HEK293T (cell line): ENCODE data around the gene DIAPH3.

Source experiments
- CTCF ChIA-PET: fragments of 350-600 bp; formaldehyde crosslinking; extraction: SDS; loops from one replicate; lab custom pipeline; 2021; ENCODE audit warnings: antibody characterized with exemption, inconsistent platforms; lab: Yijun Ruan, JAX
- POLR2A ChIA-PET: fragments of 350-600 bp; formaldehyde crosslinking; extraction: SDS; loops from one replicate; lab custom pipeline; 2020; ENCODE audit warnings: antibody characterized with exemption, inconsistent platforms; lab: Yijun Ruan, JAX
- DNase-seq: peaks from one replicate; pipeline ENCODE4 v3.0.0; 2012; ENCODE audit warnings: mixed read lengths; ENCODE audit errors: extremely low spot score
- ARNT ChIP-seq: fragments of 450-650 bp; IDR thresholded peaks from 2 replicates; pipeline ENCODE4 v1.6.1; 2017; ENCODE audit warnings: mild to moderate bottlenecking
- BHLHE40 ChIP-seq: fragments of 450-650 bp; IDR thresholded peaks from 2 replicates; pipeline ENCODE4 v1.6.1; 2016; ENCODE audit warnings: mild to moderate bottlenecking, moderate library complexity, borderline replicate concordance
- CTBP1 ChIP-seq: fragments of 450-650 bp; IDR thresholded peaks from 2 replicates; pipeline ENCODE4 v1.6.1; 2016; ENCODE audit warnings: borderline replicate concordance
- ELF4 ChIP-seq: fragments of 450-650 bp; IDR thresholded peaks from 2 replicates; pipeline ENCODE4 v1.6.1; 2017; ENCODE audit warnings: antibody characterized with exemption
- FOXA1 ChIP-seq: fragments of 450-650 bp; IDR thresholded peaks from 2 replicates; pipeline ENCODE4 v1.6.1; 2016; ENCODE audit warnings: mild to moderate bottlenecking
- FOXK2 ChIP-seq: fragments of 450-650 bp; IDR thresholded peaks from 2 replicates; pipeline ENCODE4 v1.6.1; 2016; ENCODE audit warnings: mild to moderate bottlenecking
- FOXM1 ChIP-seq: fragments of 450-650 bp; IDR thresholded peaks from 2 replicates; pipeline ENCODE4 v1.6.1; 2017; ENCODE audit warnings: mild to moderate bottlenecking, borderline replicate concordance
- HDGF ChIP-seq: fragments of 450-650 bp; IDR thresholded peaks from 2 replicates; pipeline ENCODE4 v1.6.1; 2017; ENCODE audit warnings: antibody characterized with exemption, borderline replicate concordance
- L3MBTL2 ChIP-seq: fragments of 450-650 bp; conservative IDR thresholded peaks from 2 replicates; pipeline ENCODE4 v1.6.1; 2016; ENCODE audit warnings: mild to moderate bottlenecking
- LEF1 ChIP-seq: fragments of 450-650 bp; IDR thresholded peaks from 2 replicates; pipeline ENCODE4 v1.6.1; 2017; ENCODE audit warnings: mild to moderate bottlenecking, borderline replicate concordance
- NFRKB ChIP-seq: fragments of 450-650 bp; IDR thresholded peaks from 2 replicates; pipeline ENCODE4 v1.6.1; 2016; ENCODE audit warnings: mild to moderate bottlenecking, moderate library complexity
- PKNOX1 ChIP-seq: fragments of 450-650 bp; IDR thresholded peaks from 2 replicates; pipeline ENCODE4 v1.6.1; 2016
- SP1 ChIP-seq: fragments of 450-650 bp; IDR thresholded peaks from 2 replicates; pipeline ENCODE4 v1.6.1; 2017
- SUZ12 ChIP-seq: fragments of 450-650 bp; IDR thresholded peaks from 2 replicates; pipeline ENCODE4 v1.6.1; 2016; ENCODE audit warnings: mild to moderate bottlenecking
- TARDBP ChIP-seq: fragments of 450-650 bp; IDR thresholded peaks from 2 replicates; pipeline ENCODE4 v1.6.1; 2016
- ZNF384 ChIP-seq: fragments of 450-650 bp; IDR thresholded peaks from 2 replicates; pipeline ENCODE4 v1.6.1; 2016

Gene DIAPH3

DNA sequence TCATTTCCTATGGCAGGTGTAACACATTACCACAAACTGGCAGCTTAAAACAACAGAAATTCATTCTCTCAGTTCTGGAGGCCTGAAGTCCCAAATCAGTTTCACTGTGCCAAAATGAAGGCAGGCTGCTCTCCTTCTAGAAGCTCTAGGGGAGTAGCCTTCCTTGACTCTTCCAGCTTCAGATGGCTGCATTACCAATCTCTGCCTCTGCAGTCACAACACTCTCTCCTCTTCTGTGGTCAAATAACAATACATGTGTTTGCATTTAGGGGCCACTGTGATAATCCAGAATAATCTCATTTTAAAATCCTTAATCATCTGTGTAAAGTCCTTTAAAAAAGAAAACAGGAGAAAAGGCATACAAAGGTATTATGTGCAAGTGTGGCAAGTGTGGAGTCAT lies 7.8 kb downstream of the DIAPH3 start:
- ChIA-PET CTCF (no interaction called here), POLR2A (no interaction called here)
- DNase-seq, result no peak
- TF ChIP-seq HDGF, result no peak
- TF ChIP-seq BHLHE40, result no peak
- no peak for TF ChIP-seq PKNOX1
- no peak for TF ChIP-seq ARNT
- TF ChIP-seq ZNF384, result no peak
- TF ChIP-seq CTBP1, result no peak

- DNase-seq, result no peak
- ChIA-PET POLR2A (no interaction called here), CTCF (no interaction called here)
- TF ChIP-seq CTBP1 (no peak), L3MBTL2 (no peak), LEF1 (no peak), ARNT (no peak), BHLHE40 (no peak), ZNF384 (no peak), HDGF (no peak), FOXK2 (no peak), PKNOX1 (no peak), SUZ12 (no peak), NFRKB (no peak), ELF4 (no peak), FOXA1 (no peak), TARDBP (no peak)
These were observed 10.8 kb downstream of the DIAPH3 start for GRCh38 chr13:60152904-60153303.

DNA sequence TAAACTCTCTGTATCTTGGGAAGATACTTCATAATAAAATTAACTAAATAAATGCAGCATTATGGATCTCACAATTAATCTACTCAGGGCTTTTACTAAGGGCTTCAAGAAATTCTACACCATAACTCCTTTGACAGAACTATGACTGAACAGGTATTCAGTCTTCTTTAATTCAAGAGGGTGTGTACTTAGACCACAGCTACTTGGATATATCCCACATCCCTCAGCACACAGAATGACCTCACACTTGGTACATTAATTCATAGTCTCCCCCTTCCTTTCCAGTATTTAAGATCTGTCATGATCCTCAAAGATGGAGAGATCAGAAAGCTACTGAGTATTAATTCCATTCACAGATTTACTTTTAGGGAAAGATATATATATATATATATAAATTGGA lies 11.6 kb downstream of the DIAPH3 start:
- ChIA-PET POLR2A (no interaction called here), CTCF (no interaction called here)
- TF ChIP-seq CTBP1, result no peak
- TF ChIP-seq FOXK2, result no peak
- TF ChIP-seq TARDBP, result no peak
- TF ChIP-seq PKNOX1, result no peak
- no peak for TF ChIP-seq LEF1
- TF ChIP-seq L3MBTL2, result no peak
- TF ChIP-seq ELF4, result no peak
- no peak for TF ChIP-seq ZNF384
- TF ChIP-seq SP1, result no peak
- TF ChIP-seq SUZ12, result no peak
- TF ChIP-seq NFRKB, result no peak
- no peak for TF ChIP-seq FOXM1
- no peak for TF ChIP-seq ARNT
- no peak for TF ChIP-seq FOXA1
- no peak for DNase-seq

DNA sequence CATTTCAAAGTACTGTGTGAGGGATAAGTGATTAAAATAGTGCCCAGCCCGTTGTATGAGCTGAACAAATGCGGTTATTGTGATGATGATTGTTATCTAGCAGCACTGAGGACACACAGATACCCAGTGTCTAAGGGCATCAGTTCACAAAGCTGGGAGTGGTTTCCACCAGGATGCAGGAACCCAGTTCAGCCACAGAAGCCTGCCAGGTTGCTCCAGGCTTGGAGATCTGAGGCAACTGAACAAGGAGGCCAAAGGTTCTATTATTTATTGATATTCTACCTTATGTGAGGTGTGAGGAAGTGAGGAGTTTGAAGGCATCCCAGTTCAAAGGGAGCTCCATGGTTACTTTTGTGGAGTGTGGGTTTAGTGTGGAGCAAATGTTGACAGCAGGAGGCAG lies 13.2 kb downstream of the DIAPH3 start:
- CTCF ChIA-PET, result no interaction called here
- DNase-seq, result no peak
- POLR2A ChIA-PET, result no interaction called here
- no peak for TF ChIP-seq HDGF
- TF ChIP-seq ELF4, result no peak
- TF ChIP-seq ZNF384, result no peak
- TF ChIP-seq PKNOX1, result no peak
- no peak for TF ChIP-seq TARDBP
- no peak for TF ChIP-seq NFRKB
- TF ChIP-seq FOXA1, result no peak
- TF ChIP-seq FOXK2, result no peak
- TF ChIP-seq CTBP1, result no peak
- no peak for TF ChIP-seq LEF1
- no peak for TF ChIP-seq FOXM1
- TF ChIP-seq BHLHE40, result no peak

DNA sequence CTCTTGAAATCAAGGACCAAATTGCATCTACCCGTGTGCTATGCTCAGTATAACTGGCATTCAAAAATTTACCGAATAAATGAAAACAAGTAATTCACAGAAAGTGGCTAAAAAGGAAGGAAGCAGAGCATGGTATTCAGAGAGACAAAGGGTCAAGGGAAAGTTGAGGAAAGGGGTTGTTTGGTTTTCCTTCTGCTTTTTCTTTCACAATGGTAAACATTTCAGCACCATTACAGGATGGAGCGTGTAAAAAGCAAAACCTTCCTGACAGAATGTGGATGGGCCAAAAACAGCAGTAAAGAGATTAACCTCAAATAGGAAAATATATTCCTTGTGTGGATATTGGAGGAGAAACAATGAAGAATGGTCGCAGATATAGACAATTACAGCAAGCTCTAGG lies 14.8 kb downstream of the DIAPH3 start:
- TF ChIP-seq TARDBP (no peak), ELF4 (no peak), NFRKB (no peak), FOXK2 (no peak), CTBP1 (no peak), ARNT (no peak), HDGF (no peak), SUZ12 (no peak), ZNF384 (no peak)
- CTCF ChIA-PET, result no interaction called here
- POLR2A ChIA-PET, result no interaction called here
- no peak for DNase-seq

DNA sequence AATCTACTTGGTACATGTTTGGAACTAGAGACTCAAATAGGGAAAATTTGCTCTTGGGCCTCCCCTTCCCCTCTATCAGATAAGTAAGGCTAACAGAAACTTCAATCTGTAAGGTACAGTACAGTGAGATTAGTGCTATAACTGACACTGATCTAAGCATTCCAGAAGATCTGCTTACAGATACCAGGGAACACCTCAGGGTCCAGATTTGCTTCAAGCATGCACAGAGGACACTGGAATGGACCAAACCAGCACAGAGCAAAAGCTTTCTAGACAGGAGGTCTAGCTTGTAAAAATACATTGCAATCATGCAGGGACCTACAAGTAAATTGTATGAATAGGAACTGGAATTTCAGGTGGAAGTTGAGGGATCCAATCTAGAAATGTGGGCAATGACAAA lies 16.4 kb downstream of the DIAPH3 start:
- POLR2A ChIA-PET, result interaction anchor here (1.6 kb wide), 1 partner anchor 16 kb away, joined by 8 read pairs; the partner anchor contains the start of gene DIAPH3
- CTCF ChIA-PET, result interaction anchor here (1.0 kb wide), 1 partner anchor 11 kb away, joined by 3 read pairs; no protein-coding TSS in a partner anchor
- no peak for DNase-seq
- TF ChIP-seq ELF4 (no peak), FOXK2 (no peak), L3MBTL2 (no peak)
